ENCODE results near the gene NDST1. TPM values are rescaled to one million over a fixed set of nuclear protein-coding genes. Genes with fewer than 3 reads are reported as not detected.
A peak's percentile ranks its signal among the peaks of the same experiment; 100 is the strongest.

Gene NDST1
- total RNA-seq, 2 donors from 2014 or later, result 37.6 to 56.0 TPM

GRCh38 chr5:150589862-150590601 is 82.1 kb downstream of the NDST1 start:
- Histone ChIP-seq H3K27ac (peak overlapping the region in 2 of 4 donors; percentile 23 to 34), H3K36me3 (replicated peaks in 1 of 2; ENCODE audit: insufficient read depth in 1 of 2, low read depth in 2 of 2) (no peaks in the 10 kb centered on the region), H3K9me3 (no peaks in the 10 kb centered on the region), H3K4me3 (no peak overlapping the region), H3K27me3 (no peaks in the 10 kb centered on the region), H3K4me1 (peaks cover 35% of the 10 kb centered on the region)
- WGBS, 2 donors, result 54 to 61% methylated on average over 8 to 11 of the region's 12 CpGs
- ATAC-seq (peak; percentile 72), DNase-seq (peak; percentile 64 to 79 (median 70))
- peak; percentile 42 to 83 (median 49) for TF ChIP-seq CTCF (IDR thresholded peaks at IDR 0.05)
- TF ChIP-seq POLR2A (IDR thresholded peaks at IDR 0.05), result no peak
- intact Hi-C loops (cut with DNase I), result no loop called here

GRCh38 chr5:150590979-150591695 is 83.2 kb downstream of the NDST1 start:
- H3K4me3 ChIP-seq, result no peak overlapping the region
- H3K4me1 ChIP-seq, result peaks cover 26% of the 10 kb centered on the region
- intact Hi-C loops (cut with DNase I), result no loop called here
- ATAC-seq (no peak), DNase-seq (no peak)
- no peak overlapping the region for H3K27ac ChIP-seq
- 60 to 69% methylated on average over 12 of the region's 12 CpGs for WGBS, 2 donors
- no peaks in the 10 kb centered on the region for H3K27me3 ChIP-seq
- no peaks in the 10 kb centered on the region for H3K9me3 ChIP-seq
- no peak for TF ChIP-seq CTCF (IDR thresholded peaks at IDR 0.05)
- TF ChIP-seq POLR2A (IDR thresholded peaks at IDR 0.05), result no peak
- H3K36me3 ChIP-seq (replicated peaks in 1 of 2; ENCODE audit: insufficient read depth in 1 of 2, low read depth in 2 of 2), result no peaks in the 10 kb centered on the region

GRCh38 chr5:150593593-150593992 is 85.7 kb downstream of the NDST1 start:
- no peak for ATAC-seq
- Histone ChIP-seq H3K4me3 (no peak overlapping the region), H3K9me3 (no peaks in the 10 kb centered on the region), H3K4me1 (peaks cover 26% of the 10 kb centered on the region), H3K36me3 (replicated peaks in 1 of 2; ENCODE audit: insufficient read depth in 1 of 2, low read depth in 2 of 2) (no peaks in the 10 kb centered on the region), H3K27ac (no peak overlapping the region), H3K27me3 (no peaks in the 10 kb centered on the region)
- no peak for DNase-seq
- TF ChIP-seq CTCF (IDR thresholded peaks at IDR 0.05) (no peak), POLR2A (IDR thresholded peaks at IDR 0.05) (no peak)
- intact Hi-C loops (cut with DNase I), result no loop called here
- 65 to 95% methylated on average over 4 of the region's 4 CpGs for WGBS, 2 donors

GRCh38 chr5:150593996-150594395 is 86.1 kb downstream of the NDST1 start:
- Histone ChIP-seq H3K27ac (no peak overlapping the region), H3K9me3 (no peaks in the 10 kb centered on the region), H3K27me3 (no peaks in the 10 kb centered on the region), H3K4me3 (no peak overlapping the region), H3K36me3 (replicated peaks in 1 of 2; ENCODE audit: insufficient read depth in 1 of 2, low read depth in 2 of 2) (no peaks in the 10 kb centered on the region), H3K4me1 (peaks cover 26% of the 10 kb centered on the region)
- 87 to 89% methylated on average over 3 to 7 of the region's 7 CpGs for WGBS, 2 donors
- DNase-seq (no peak), ATAC-seq (no peak)
- TF ChIP-seq CTCF (IDR thresholded peaks at IDR 0.05) (no peak), POLR2A (IDR thresholded peaks at IDR 0.05) (no peak)
- intact Hi-C loops (cut with DNase I), result no loop called here
